GM12878 (cell line): ENCODE results near the gene DKC1.

Experiments
- BCL11A ChIP-seq: IDR thresholded peaks from 2 replicates; pipeline ENCODE4 v1.6.1; 2011; ENCODE audit warnings: low read depth, low read length
- CHD1 ChIP-seq: IDR thresholded peaks from 2 replicates; pipeline ENCODE4 v1.6.1; 2012; ENCODE audit warnings: low read depth, low read length, improper control_type of control experiment
- ETV6 ChIP-seq, 2 experiments: fragments of 450-650 bp in 1 of 2; IDR thresholded peaks in 1 of 2; conservative IDR thresholded peaks in 1 of 2; 2 replicates each; pipeline ENCODE4 v1.6.1; 2014; ENCODE audit warnings: antibody characterized with exemption in 1 of 2, borderline replicate concordance in 1 of 2, low read depth in 1 of 2, mild to moderate bottlenecking in 1 of 2, moderate library complexity in 1 of 2
- JUND ChIP-seq: IDR thresholded peaks from 2 replicates; pipeline ENCODE4 v1.6.1; 2012; ENCODE audit warnings: low read depth, mild to moderate bottlenecking, low read length, improper control_type of control experiment, moderate library complexity
- NFYB ChIP-seq: IDR thresholded peaks from 2 replicates; pipeline ENCODE4 v1.6.1; 2011; ENCODE audit warnings: low read depth, mild to moderate bottlenecking, low read length, improper control_type of control experiment, moderate library complexity; ENCODE audit not compliant: insufficient read depth
- POLR2A ChIP-seq: IDR thresholded peaks from 2 replicates; pipeline ENCODE4 v1.6.1; 2011; ENCODE audit warnings: low read depth, mild to moderate bottlenecking, low read length
- POLR2AphosphoS5 ChIP-seq: IDR thresholded peaks from 2 replicates; pipeline ENCODE4 v1.6.1; 2011; ENCODE audit warnings: mild to moderate bottlenecking, low read length, inconsistent platforms
- RCOR1 ChIP-seq: conservative IDR thresholded peaks from 2 replicates; pipeline ENCODE4 v1.6.1; 2012; ENCODE audit warnings: low read depth, low read length, improper control_type of control experiment
- TAF1 ChIP-seq: IDR thresholded peaks from 2 replicates; pipeline ENCODE4 v1.6.1; 2011; ENCODE audit warnings: mild to moderate bottlenecking, low read depth, low read length, borderline replicate concordance
- ZBTB33 ChIP-seq: fragments of 450-650 bp; IDR thresholded peaks from 2 replicates; pipeline ENCODE4 v1.6.1; 2017; ENCODE audit warnings: mild to moderate bottlenecking

GRCh38 chrX:154719132-154719675 lies 43.5 kb upstream of the DKC1 start:
- TF ChIP-seq RCOR1 (no peak), CHD1 (no peak), BCL11A (no peak), TAF1 (no peak), JUND (no peak), ETV6 (conservative IDR thresholded peaks at IDR 0.05 in 1 of 2, IDR thresholded peaks at IDR 0.05 in 1 of 2; ENCODE audit: borderline replicate concordance in 1 of 2, low read depth in 1 of 2) (no peak), POLR2A (no peak), ZBTB33 (no peak), NFYB (no peak), POLR2AphosphoS5 (no peak)
